NCI-H1436 treated with DMSO at 0.1 percent for 48 hours (cell line): Measurements from ENCODE around the gene SEMA6D.

Source experiments
- DNase-seq: peaks from one replicate; lab custom pipeline; 2025; lab: John Stamatoyannopoulos, UW

SEMA6D gene

DNA sequence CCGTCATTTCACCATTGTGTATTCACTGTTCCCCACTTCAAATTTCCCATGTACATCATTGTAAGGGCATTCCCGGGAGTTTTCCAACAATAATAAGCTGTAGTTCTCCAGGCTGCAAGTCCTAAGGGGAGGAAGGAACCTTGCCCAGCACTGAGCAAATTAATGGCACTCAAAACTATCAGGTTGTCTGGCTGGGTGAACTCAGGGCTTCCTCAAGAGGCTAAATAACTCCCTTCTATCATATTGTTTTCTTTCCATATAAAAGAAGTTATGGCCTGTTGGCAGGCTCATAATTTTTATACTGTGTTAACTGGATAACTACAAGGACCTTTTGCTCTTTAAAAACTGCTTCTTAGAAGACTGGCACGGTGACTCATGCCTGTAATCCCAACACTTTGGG lies 71.4 kb downstream of the SEMA6D start:
- no peak for DNase-seq

DNA sequence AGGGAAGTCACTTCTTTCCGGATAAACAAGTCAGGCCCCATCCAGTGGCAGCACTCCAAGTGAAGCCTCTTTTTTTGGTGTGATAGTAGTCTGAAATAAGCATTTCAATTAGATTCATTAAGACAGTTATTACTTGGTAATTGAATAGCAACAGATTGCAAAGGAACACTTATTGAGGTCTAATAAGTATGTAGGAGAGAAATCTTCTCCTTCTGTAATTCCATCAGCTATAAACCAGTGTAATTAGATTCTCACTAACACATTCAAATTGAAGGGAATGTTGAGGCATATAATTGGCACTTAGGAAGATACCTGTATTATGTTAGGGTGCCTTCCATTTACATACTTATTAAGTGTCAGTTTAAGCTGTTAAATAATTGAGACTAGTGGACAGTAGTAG lies 73.9 kb downstream of the SEMA6D start:
- DNase-seq = no peak

DNA sequence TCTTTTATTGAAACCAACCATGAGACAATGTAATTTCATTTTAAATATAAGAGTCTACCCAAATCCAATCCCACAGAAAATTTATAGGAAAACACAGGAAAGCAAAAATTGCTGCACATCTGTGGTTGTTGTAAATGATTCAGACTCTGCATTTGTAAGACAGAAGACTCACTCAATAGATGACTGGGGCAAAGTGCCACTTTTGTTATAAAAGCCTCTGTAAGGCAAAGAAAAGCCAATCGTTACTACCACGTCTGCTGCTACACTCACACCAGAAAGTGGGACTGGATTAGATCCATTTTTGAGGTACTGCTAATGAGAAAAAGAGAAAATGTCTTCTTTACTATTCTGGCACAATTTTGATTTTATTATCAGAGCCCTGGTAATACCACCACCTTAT lies 74.9 kb downstream of the SEMA6D start:
- DNase-seq = no peak

DNA sequence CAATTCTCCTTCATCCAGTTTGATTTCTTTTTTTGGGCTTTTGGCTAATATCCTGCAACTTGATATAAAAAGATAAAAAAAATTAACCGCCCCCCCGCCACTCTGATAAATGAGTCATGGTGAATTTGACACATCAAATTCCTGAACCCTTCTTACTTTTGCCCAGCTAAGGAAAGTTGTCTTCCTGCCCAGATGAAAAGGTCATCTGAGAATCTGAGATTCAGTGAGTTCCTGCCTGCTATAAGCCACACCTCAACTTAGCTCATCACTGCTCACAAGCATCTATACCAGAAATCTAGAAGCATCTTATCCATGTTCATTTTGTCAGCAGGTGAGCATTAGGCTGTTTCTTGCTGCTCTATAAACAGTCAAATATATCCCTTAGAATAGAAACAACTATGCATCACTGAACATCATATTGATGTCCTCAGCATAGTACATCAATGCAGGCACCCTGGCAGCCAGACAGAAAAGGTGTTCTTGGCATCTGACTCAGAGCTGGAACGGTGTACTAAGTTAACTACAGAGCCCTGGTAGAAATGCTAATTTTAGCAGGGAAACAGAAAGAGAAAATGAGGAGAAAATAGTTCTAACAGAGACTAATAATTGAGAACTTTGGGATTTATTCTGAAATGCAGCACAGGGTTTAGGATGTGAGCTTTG lies 77.1 kb downstream of the SEMA6D start:
- no peak for DNase-seq

DNA sequence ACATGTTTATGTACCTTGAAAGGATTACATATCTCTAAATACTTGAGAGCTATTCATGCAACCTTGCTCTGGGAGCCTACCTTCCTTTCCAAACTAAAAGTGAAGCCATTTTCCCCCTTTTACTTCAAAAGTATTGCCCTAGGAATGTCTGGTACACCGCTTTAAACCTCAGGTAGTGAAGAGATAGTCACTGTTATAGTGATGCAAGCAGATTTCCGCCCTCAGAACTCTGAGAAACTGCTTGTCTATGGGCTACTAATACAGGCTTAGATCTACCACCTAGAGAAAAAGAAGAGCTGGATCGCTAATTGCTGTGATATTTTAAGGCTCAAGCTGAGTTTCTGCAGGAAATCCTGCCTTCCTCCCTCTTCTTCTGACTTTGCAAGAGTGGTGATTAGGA lies 78.6 kb downstream of the SEMA6D start:
- no peak for DNase-seq

DNA sequence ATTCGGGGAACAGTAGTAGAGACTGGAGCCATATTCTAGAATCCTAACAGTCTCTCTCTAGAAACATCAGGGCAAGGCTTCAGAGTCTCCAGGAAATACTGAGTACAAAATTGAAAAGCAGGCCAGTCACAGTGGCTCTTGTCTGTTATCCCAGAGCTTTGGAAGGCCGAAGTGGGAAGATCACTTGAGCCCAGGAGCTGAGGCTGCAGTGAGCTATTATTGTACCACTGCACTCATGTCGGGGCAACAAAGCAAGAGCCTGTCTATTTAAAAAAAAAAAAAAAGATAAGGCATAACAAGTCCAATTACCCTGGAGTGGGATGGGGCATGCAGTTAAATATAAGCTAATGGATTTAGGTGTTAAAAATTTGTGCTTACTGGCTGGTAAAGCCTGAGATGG lies 79.0 kb downstream of the SEMA6D start:
- DNase-seq = no peak

DNA sequence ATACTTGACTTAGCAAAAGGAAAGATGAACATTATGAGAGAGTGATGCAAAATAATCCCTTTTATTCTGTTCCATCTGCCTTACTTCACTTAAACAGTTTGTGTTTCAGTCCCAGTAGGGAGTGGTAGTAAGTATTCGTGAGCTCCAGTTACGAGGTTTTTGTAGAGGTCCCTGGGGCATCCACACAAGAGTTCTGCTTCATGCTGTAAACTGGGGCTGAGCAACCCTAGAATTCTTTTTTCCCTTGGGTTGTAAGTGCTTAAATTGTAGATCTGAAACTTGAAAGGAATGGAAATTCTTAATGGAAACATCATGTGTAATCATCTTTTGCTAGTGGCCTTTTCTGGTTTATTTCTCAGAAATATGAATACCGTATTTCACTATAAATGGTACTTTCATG lies 79.5 kb downstream of the SEMA6D start:
- no peak for DNase-seq

DNA sequence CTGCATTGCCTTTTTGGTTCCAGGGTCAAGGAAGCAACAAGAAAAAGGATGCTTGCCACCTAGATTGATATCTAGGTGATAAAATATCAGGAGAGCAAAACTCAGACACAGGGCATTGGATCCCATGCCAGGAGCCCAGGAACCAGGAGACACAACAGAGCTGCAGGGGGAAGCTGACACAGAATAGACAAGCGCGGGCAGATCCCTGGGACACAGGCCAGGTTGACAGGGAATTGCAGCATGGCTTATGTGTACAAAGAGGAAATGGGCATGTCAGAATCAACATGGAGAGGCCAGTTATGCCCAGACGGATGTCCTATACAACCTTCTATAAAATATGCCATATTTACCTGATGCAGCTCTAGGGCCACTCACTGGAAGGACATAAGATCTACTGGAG lies 84.2 kb downstream of the SEMA6D start:
- no peak for DNase-seq

DNA sequence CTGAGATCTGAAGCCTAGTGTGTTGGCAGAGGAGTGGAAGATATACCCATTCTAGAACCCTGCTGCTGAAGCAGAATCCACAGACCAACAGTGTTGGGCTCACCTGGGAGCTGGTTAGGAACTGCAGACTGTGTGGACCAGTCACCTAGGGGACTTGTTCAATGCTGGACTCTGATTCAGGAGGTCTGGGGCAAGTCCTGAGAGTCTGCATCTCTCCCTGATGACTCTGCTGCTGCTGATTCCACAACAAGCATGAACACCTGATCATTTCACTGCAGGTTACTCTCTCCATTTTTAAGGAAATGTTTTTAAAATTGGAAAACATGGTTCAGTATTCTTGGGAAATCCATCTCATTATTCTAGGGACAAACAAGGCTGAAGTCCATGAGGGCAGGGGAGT lies 84.9 kb downstream of the SEMA6D start:
- DNase-seq = no peak

DNA sequence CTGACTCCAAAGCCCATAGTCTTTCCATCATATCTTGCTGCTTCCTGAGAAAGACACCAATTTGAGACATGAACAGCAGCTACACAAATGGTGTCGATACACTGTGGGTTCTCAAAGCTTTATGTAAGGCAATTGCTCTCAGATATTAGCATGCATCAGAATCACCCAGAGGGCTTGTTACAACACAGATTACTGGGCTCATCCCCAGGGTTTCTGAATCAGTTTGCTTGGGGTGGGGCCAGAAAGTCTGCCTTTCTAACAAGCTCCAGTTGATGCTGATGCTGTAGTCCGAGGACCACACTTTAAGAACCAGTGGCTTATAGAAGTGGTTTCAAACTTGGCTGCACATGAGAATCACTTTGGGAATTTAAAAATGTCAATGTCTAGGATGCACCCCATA lies 86.5 kb downstream of the SEMA6D start:
- DNase-seq = no peak

DNA sequence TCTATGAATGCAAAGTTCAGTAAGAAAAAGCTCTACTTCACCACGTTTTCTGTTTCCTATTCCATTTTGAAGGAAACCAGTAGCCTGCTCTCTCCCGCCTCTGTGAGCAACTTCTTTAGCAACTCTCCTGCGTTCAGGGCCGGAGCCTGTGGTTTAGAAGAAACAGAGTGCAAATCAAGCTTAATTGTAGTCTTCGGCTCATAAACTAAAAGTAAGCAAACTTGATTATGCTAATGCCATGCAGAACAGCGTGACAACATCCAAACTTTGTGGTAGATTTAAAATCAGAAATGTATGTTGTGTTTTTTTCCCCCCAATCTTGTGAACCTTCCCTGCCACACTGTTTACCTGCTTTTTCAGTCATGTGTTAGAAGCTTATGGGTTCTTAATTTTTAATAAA lies 87.4 kb downstream of the SEMA6D start:
- DNase-seq = no peak

DNA sequence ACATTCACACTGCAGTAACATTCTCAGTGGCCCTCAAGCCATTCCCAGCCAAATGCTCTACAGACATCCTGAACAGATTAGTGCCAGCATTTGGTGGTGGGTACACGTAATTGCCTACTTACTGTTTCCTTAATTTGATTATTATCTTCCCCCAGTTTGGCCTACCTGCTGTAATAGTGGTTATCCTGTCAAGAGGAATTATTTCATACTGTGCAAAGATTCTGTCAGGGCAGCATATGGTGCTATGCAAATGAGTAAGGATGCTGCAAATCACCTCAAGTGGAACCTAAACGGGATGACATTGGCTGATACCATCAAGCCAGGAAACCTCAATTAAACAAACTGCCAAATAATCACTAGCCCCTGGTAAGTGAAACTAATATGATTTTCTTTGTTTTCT lies 88.7 kb downstream of the SEMA6D start:
- no peak for DNase-seq

DNA sequence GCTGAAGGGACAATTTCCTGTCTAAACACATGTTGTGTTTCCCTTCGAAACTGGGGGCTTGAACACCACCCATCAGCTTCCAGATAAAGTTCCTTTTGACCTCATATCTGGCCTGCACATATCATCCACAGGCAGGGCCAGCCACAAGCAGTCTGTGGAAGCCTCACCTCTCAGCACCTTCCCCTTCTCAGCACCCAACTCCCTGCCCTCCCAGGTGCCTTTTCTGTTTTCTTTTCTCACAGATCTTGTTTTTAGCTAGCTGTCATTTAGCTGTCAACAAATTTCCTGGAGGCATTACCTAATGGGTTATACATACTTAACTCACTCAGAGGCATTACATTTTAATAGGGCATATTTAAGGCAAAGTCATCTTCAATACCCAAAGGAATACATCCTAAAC lies 93.9 kb downstream of the SEMA6D start:
- DNase-seq = no peak

DNA sequence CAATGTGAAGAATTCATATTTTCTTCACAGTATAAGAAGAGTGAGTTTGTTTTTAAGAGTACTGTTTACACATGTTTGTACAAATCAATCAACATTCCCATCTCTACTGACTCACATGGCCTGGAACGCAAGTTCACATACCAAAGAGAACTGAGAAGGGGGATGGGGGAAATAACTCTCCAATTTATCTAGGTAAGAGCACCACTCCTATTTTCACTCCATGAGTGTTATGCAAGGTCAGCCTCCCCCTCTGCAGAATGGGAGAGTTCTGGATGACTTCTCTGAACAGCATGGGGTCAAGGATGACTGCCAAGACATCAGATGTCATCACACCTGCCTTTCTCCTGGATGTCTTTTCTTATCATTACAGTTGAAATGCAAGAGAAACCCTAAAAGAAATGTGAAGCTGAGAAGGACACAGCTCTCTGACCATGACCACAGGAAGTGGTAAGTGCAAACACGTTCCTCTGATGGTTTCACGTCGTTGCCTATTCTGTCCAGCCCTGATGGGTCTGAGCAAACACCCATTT lies 95.2 kb downstream of the SEMA6D start:
- DNase-seq = no peak

DNA sequence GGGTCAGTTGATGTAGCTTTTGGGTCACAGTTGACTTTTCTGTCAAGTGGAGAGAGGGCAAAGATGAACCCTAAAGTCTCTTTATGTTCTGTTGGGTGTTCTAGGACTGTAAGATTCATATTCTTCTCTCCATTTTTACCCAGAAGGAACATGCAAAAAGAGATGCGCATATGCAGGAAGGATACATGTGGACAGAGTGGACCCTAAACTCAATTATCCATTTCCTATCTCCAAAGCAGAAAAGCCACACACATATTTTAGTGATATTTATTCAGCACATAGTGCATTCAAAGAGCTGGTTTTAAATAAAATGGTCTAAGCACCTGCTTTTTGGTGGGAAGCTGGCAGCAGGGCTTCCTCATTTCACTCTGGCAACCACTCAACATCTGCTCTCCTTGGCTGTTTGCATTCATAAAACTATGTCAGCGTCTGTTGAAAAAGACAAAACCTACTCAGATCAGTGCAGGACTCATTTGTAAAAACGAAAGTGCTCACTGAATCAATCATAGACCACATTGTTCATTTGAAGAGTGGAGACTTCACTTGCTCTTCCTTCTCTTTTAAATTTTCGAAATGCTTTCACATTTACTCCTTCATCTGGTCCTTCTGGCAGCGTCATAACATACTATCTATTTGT lies 96.6 kb downstream of the SEMA6D start:
- no peak for DNase-seq

DNA sequence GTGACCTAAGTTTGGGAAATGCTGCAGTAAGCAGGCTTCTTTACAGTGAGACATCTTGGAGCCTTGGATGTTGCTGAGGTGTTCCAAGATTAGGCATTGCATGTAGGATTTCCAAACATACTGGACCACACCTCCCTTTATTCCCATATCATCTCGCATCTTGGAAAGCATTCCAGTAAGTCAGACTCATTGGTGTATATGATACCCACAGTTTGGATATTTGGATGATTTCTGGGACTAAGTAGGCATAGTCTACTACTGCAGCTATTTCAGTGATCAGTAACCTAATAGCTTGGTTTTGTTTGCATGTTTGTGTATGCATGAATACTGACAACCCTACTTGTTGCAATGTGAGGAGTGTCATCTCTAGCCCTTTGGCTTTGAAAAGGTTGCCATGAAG lies 97.3 kb downstream of the SEMA6D start:
- DNase-seq = no peak

DNA sequence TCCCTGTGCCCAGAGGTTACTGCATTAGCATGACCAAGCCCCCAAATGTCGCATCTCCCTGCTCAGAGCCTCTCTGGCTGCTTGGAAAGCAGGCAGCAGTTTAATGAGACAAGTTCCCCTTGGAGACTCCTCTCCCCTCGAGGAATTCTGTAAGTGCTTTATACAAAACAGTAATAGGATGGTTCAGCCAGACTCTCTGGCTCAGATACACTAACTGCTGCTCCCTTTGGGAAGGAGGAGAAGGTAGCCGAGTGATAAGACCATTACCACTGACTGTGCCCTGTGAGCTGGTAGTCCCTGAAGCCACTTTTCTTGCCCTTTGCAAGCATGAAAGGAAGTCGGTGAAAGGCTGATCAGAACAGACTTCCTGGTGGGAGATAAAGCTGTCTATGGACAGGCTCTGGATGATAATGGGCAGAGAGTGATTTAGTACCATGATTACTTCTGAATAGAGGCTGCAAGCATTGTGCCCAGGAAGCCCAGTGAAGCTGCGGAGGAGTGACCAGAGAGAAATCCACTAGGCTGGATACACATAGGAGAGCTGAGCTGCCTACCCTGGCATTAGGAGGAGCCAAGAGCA lies 100.8 kb downstream of the SEMA6D start:
- no peak for DNase-seq

DNA sequence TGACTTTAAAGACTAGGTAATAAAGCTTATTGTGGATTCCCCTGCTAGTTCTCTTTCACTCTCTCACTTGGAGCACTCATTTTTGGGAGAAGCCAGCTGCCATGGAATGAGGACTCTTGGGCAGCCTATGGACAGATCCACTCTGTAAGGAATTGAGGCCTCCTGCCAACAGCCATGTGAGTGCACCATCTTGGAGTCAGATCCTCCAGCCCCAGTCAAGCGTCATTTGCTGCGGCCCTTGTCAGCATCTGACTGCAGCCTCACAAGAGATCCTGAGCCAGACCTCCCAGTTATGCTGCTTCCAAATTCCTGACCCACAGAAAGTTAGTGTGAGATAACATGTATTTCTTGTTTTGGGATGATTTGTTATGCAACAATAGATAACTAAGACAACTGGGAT lies 101.9 kb downstream of the SEMA6D start:
- DNase-seq = no peak

DNA sequence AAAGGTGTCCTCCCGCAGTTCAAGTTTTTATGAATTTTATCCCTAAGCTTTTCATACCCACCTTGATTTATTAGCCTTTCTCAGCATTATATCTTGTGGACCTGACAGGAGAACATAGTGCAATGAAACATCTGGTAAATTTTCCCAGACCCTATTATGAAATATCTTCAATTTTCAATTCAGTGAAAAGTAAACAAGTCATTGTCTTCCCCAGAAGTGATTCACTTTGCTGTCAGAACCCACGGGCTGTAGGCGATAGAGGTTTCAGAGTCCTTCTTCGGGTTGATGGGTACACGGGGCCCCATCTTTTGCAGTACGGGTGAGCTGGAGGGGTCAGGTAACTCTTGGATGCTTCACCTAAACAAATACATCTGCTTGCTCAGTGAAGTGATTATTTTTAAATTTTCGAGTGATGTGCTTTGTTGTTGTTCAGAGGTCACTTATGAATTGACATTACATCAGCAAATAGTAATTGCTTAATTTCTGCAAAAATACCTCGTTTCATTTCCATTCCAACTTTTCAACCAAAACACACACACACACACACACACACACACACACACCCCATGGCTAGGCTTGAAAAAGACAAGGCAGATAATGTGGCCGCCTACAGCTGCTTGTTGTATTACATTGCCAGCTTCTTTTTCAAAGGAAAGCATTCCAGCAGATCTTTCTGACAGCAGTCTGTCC lies 102.9 kb downstream of the SEMA6D start:
- no peak for DNase-seq

DNA sequence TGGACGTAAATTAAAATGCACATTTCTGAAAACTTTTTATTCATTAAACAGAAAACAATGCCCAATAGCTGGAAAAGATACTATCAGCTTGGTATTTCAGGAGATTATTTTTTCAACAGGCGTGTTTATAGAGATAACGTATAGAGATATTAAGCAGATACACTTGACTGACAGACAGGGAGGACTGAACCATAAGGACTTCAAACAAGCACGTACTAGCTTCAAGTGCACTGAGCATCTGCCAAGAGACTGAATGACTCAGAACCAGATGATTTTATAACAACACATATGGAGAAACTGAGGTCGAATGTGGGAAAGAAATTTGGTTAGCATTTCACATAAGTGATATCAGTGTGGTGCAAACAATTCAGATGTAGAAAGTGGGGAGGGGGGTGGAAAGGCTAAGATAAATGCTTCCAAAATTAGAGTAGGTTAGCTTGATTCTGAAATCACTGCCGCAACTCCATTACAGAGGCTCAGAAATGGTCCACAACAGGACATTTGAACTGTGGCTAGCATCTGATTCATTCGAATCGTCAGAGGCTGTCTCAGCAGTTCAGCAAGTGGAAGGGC lies 103.5 kb downstream of the SEMA6D start:
- DNase-seq = no peak

DNA sequence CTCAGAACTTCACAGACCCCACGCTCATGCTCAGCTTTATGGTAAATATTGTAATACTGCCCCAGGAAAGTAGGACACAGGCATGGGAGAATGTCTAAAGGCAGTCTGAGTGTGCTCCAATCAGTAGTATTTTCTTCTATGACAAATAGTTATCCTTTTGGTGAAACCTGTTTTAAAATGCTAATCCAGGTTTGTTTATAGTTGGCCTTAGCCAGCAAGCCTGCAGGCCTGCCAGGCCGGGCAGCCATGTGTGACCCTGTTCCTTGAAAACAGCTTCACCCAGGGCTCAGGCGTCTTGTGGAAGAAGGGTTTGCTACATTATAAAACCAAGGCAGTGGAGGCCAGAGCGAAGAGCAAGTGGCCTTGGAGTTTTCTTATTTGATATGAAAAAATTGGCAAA lies 104.7 kb downstream of the SEMA6D start:
- no peak for DNase-seq
